Neural cell (in vitro differentiated cells): ENCODE data around the gene MGA. TPM values are rescaled to one million over a fixed set of nuclear protein-coding genes. Genes with fewer than 3 reads are reported as not detected.

Experiments used
- H2AFZ ChIP-seq: fragments of 200-600, 300-800 bp; sonication (generic), shearing (Covaris generic); 2 replicates; pipeline ENCODE4 v1.6.0; 2014; ENCODE audit warnings: low read depth, mild to moderate bottlenecking, antibody characterized with exemption, low read length, moderate library complexity
- H3F3A ChIP-seq: fragments of 200-600 bp; shearing (Covaris generic); 2 replicates; pipeline ENCODE4 v1.6.1; 2016; ENCODE audit warnings: mild to moderate bottlenecking, moderate library complexity, mixed read lengths, antibody characterized with exemption, low read length; ENCODE audit not compliant: insufficient read depth, poor library complexity, severe bottlenecking
- H3K27ac ChIP-seq: fragments of 200-600, 300-800 bp; sonication (generic), shearing (Covaris generic); 2 replicates; pipeline ENCODE4 v1.5.1; 2014; ENCODE audit warnings: mild to moderate bottlenecking, low read length, moderate library complexity
- H3K27me3 ChIP-seq: fragments of 300-800, 200-600 bp; sonication (generic), shearing (Covaris generic); 2 replicates; pipeline ENCODE4 v1.6.0; 2014; ENCODE audit warnings: mild to moderate bottlenecking, low read depth, low read length, moderate library complexity; ENCODE audit not compliant: insufficient read depth
- H3K36me3 ChIP-seq: fragments of 300-800, 200-600 bp; sonication (generic), shearing (Covaris generic); 2 replicates; pipeline ENCODE4 v1.5.1; 2014; ENCODE audit warnings: mild to moderate bottlenecking, antibody characterized with exemption, low read length, moderate library complexity; ENCODE audit not compliant: insufficient read depth
- H3K4me2 ChIP-seq: fragments of 300-800, 200-600 bp; sonication (generic), shearing (Covaris generic); 2 replicates; pipeline ENCODE4 v1.6.0; 2014; ENCODE audit warnings: mild to moderate bottlenecking, low read length
- H3K4me3 ChIP-seq: fragments of 300-800, 200-600 bp; sonication (generic), shearing (Covaris generic); 2 replicates; pipeline ENCODE4 v1.5.1; 2014; ENCODE audit warnings: mild to moderate bottlenecking, low read length, moderate library complexity
- H3K79me2 ChIP-seq: fragments of 200-600 bp; shearing (Covaris generic); replicated peaks from 2 replicates; pipeline ENCODE4 v1.6.0; 2014; ENCODE audit warnings: mild to moderate bottlenecking, low read length, moderate library complexity; ENCODE audit not compliant: insufficient read depth
- H3K9ac ChIP-seq: fragments of 300-800, 200-600 bp; sonication (generic), shearing (Covaris generic); 2 replicates; pipeline ENCODE4 v1.6.1; 2016; ENCODE audit warnings: mild to moderate bottlenecking, low read length, mixed read lengths
- H3K9me2 ChIP-seq: fragments of 200-600 bp; shearing (Covaris generic); 2 replicates; pipeline ENCODE4 v1.6.1; 2016; ENCODE audit warnings: mild to moderate bottlenecking, low read length, mixed read lengths; ENCODE audit not compliant: insufficient read depth
- H3K9me3 ChIP-seq: fragments of 200-600, 300-800 bp; sonication (generic), shearing (Covaris generic); 2 replicates; pipeline ENCODE4 v1.6.1; 2016; ENCODE audit warnings: mild to moderate bottlenecking, mixed run types, low read length, moderate library complexity, mixed read lengths
- H4K20me1 ChIP-seq: fragments of 200-600 bp; shearing (Covaris generic); 2 replicates; pipeline ENCODE4 v1.6.1; 2016; ENCODE audit warnings: mild to moderate bottlenecking, mixed run types; ENCODE audit not compliant: insufficient read depth
- CTCF ChIP-seq: fragments of 450-650 bp; IDR thresholded peaks from 2 replicates; pipeline ENCODE4 v1.5.1; 2014; ENCODE audit warnings: antibody characterized with exemption, mild to moderate bottlenecking, moderate library complexity; ENCODE audit not compliant: poor library complexity, severe bottlenecking
- EP300 ChIP-seq: fragments of 450-650 bp; conservative IDR thresholded peaks from 2 replicates; pipeline ENCODE4 v1.6.1; 2014; ENCODE audit warnings: antibody characterized with exemption, mild to moderate bottlenecking, moderate library complexity; ENCODE audit not compliant: poor library complexity, severe bottlenecking
- EZH2 ChIP-seq: fragments of 200-600, 300-800 bp; shearing (Covaris generic), sonication (generic); IDR thresholded peaks from 2 replicates; pipeline ENCODE4 v1.6.1; 2014; ENCODE audit warnings: antibody characterized with exemption, low read length, borderline replicate concordance, mild to moderate bottlenecking; ENCODE audit not compliant: insufficient read depth, poor library complexity, severe bottlenecking
- MXI1 ChIP-seq: fragments of 450-650 bp; conservative IDR thresholded peaks from 2 replicates; pipeline ENCODE4 v1.6.1; 2014; ENCODE audit warnings: antibody characterized with exemption, mild to moderate bottlenecking; ENCODE audit not compliant: poor library complexity, severe bottlenecking
- POLR2AphosphoS5 ChIP-seq: IDR thresholded peaks from 2 replicates; pipeline ENCODE4 v1.6.1; 2012
- RAD21 ChIP-seq: fragments of 450-650 bp; conservative IDR thresholded peaks from 2 replicates; pipeline ENCODE4 v1.6.1; 2014; ENCODE audit warnings: antibody characterized with exemption, mild to moderate bottlenecking, moderate library complexity
- REST ChIP-seq: IDR thresholded peaks from 2 replicates; pipeline ENCODE4 v1.6.1; 2012; ENCODE audit warnings: borderline replicate concordance
- SMC3 ChIP-seq: fragments of 450-650 bp; conservative IDR thresholded peaks from 2 replicates; pipeline ENCODE4 v1.6.1; 2014; ENCODE audit warnings: antibody characterized with exemption, mild to moderate bottlenecking, moderate library complexity; ENCODE audit not compliant: poor library complexity
- TAF1 ChIP-seq: IDR thresholded peaks from 2 replicates; pipeline ENCODE4 v1.6.1; 2012; ENCODE audit warnings: low read depth
- polyA plus RNA-seq: library from polyadenylated mRNA; depleted of rRNA; stranded (reverse); fragments of >200 nt; gene quantifications from 2 replicates; pipeline ENCODE4 v1.2.3, GENCODE V29; 2014

The MGA gene
- polyA plus RNA-seq, 1 donor from 2014 or later: 13.2 TPM

DNA sequence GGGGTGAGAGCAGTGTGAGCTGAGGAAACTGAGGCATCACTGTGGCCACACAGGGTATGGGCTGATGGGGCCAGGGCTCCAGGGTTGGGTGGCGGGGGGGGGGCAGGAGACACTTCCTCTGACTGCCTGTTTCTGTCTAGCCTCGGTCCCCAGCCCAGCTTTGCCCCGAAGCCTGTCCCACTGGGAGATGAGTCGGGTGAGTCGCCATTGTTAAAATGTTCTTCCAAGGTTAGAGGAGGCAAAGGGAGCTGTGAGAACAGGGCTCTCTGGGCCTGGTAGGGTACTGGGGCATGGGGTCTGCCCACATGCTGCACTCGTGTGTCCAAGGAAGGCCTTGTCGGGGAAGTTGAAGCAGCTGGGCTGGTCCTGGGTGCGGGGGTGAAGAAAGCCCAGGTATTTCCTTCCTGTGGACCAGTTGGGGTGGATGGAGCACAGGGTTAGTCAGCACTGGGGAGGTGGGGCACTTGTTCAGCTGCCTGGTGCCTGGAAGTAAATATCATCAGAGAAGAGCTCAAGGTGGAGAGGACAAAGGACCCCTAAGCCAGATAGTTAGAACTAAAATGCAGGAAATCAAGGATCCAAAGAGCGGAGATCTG lies 159.3 kb downstream of the MGA start:
- Histone ChIP-seq H3K9me3 (no peaks in the 10 kb centered on the region), H3K9ac (no peak overlapping the region), H3K9me2 (no peaks in the 10 kb centered on the region), H3F3A (no peaks in the 10 kb centered on the region), H3K27me3 (no peaks in the 10 kb centered on the region), H3K27ac (no peak overlapping the region), H3K36me3 (peaks cover 7% of the 10 kb centered on the region), H3K79me2 (no peaks in the 10 kb centered on the region), H3K4me2 (no peak overlapping the region), H2AFZ (no peak overlapping the region), H4K20me1 (no peaks in the 10 kb centered on the region), H3K4me3 (no peak overlapping the region)
- no peak for TF ChIP-seq EP300
- TF ChIP-seq REST: no peak
- no peak for TF ChIP-seq EZH2
- TF ChIP-seq TAF1: no peak
- no peak for TF ChIP-seq POLR2AphosphoS5
- TF ChIP-seq RAD21: no peak
- TF ChIP-seq MXI1: no peak
- TF ChIP-seq SMC3: no peak
- no peak for TF ChIP-seq CTCF

DNA sequence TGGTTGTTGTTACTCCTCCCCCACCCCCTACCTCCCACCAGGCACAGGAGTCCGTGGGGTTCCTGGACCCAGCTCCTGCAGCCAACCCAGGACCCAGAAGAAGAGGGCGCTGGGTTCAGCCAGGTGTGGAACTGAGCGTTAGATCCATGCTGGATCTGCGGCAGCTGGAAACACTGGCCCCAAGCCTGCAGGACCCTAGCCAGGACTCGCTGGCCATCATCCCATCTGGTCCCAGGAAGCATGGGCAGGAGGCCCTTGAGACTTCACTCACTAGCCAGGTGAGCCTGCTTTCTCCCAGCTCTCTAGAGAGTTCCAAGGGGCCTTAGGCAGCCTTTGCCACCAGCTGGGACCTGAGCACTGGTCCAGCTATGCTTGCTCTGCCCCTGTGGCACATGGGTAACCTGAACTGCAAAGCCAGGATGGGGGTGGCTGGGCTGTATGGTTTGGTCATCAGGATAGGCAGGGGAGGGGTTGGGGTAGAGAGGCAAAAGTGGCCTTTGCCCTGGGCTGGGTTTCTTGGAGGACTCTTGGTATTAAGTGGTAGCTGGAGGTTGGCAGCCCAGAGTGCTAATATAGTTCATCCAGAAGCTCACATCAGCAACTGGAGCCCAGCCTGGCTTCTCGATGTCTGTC lies 160.7 kb downstream of the MGA start:
- Histone ChIP-seq H3K27ac (no peak overlapping the region), H4K20me1 (no peaks in the 10 kb centered on the region), H3K27me3 (no peaks in the 10 kb centered on the region), H3F3A (no peaks in the 10 kb centered on the region), H3K9me3 (no peaks in the 10 kb centered on the region), H3K9ac (no peak overlapping the region), H3K4me2 (no peak overlapping the region), H3K4me3 (no peak overlapping the region), H3K36me3 (peaks cover 7% of the 10 kb centered on the region), H3K9me2 (no peaks in the 10 kb centered on the region), H3K79me2 (no peaks in the 10 kb centered on the region), H2AFZ (no peak overlapping the region)
- TF ChIP-seq TAF1: no peak
- TF ChIP-seq CTCF: no peak
- no peak for TF ChIP-seq SMC3
- no peak for TF ChIP-seq POLR2AphosphoS5
- TF ChIP-seq EZH2: no peak
- no peak for TF ChIP-seq EP300
- no peak for TF ChIP-seq MXI1
- TF ChIP-seq RAD21: no peak
- TF ChIP-seq REST: no peak
